ENCODE data around the gene RADIL. TPM values are rescaled to one million over a fixed set of nuclear protein-coding genes. Genes with fewer than 3 reads are reported as not detected.
A peak's percentile ranks its signal among the peaks of the same experiment; 100 is the strongest.

The RADIL gene, protein sequence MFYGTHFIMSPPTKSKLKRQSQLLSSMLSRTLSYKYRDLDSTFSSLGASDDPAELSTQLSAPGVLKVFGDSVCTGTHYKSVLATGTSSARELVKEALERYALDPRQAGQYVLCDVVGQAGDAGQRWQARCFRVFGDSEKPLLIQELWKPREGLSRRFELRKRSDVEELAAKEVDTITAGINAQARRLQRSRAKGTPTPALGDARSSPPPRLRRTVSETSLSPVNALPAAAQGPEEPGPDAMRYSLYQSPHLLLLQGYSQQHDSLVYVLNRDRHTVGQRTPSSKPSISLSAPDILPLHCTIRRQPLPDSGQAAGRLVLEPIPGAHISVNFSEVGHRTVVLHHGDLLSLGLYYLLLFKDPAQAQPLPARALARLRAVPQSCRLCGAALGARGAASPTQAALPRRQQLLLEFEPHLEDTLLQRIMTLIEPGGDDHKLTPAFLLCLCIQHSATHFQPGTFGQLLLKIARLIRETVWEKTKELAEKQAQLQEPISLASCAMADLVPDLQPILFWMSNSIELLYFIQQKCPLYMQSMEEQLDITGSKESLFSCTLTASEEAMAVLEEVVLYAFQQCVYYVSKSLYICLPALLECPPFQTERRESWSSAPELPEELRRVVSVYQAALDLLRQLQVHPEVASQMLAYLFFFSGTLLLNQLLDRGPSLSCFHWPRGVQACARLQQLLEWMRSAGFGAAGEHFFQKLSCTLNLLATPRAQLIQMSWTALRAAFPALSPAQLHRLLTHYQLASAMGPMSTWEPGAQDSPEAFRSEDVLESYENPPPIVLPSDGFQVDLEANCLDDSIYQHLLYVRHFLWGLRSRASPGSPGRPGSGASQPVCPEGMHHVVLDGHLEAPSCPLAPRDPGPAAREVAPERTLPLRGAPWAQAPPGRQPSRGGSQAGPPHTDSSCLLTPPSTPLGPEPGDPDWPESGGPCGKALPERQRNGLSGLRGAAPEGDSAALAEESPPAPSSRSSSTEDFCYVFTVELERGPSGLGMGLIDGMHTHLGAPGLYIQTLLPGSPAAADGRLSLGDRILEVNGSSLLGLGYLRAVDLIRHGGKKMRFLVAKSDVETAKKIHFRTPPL
- total RNA-seq = under 1 TPM; 0.08 to 0.56 TPM

DNA sequence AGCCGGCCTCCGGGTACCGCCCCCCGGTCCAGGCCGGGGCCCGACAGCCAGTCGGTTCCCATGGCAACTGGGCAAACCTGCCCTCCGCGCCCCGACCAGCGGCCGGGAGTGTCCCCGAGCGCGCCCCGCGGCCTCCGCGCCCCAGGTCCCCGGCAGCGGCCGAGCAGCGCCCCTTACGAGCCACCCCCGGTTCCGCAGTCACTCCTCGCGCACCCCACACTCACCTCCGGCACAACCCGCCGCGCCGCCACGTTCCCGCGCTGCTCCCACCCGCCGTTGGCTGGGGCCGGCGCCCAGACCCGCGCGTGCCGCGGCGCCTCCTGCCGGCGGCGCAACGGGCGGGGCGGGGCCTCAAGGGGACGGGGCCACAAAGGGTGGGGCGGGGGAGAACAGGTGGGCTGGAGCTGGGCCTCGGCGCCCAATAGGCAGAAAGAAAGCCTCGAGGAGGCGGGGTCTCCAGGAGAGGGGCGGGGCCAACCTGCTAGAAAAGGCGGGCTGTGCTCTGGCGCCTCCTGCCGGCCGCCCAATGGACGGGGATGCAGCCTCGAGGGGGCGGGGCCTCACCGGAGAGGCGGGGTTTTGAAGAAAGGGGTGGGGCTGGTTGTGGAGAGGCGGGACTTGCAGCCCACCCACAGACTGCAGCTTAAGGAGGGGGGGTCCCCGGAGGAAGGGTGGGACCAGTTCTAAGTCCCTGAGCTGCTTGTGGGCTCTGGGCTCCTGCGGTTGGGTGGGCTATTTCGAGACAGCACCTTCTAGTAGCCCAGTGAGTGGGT is at the start of gene RADIL:
Gene RADIL, minus strand, starts transcription at position 345 of the 773 bp plus-strand sequence. CDS start 5,577 bp downstream, outside the sequence.
- peak within 1 kb of the TSS; percentile 58 for H3K4me3 Mint-ChIP-seq
- peaks cover 6% of the 10 kb centered on the region for H3K4me1 Mint-ChIP-seq
- H3K36me3 Mint-ChIP-seq (ENCODE audit: low read depth) = no peaks in the 10 kb centered on the region
- no peaks in the 10 kb centered on the region for H3K9me3 Mint-ChIP-seq
- peak; percentile 99 for ATAC-seq (replicated peaks)
- H3K27me3 Mint-ChIP-seq = peaks cover 15% of the 10 kb centered on the region
- H3K27ac Mint-ChIP-seq = no peak within 1 kb of the TSS

DNA sequence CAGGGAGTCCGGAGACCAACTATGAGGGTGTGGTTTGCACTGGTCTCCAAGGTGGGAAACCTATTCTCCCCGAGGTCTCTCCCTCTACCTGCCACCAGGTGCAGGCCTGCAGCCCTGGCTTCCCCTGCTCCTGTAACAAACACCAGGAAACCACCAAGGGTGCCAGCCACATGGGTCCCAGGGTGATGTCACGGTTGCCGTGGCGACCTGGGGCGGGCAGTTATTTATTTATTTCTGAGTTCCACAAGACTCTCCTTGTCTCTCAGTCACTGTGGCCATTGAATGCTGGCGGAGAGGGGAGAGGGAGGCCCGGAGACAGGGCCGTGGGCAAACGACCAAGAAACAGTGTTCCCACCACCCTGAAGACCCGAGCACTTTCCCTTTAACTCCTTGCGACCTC is 48.4 kb upstream of the RADIL start:
- no peak for ATAC-seq (replicated peaks)
- Mint-ChIP-seq H3K27ac (no peak overlapping the region), H3K4me3 (no peak overlapping the region), H3K9me3 (no peaks in the 10 kb centered on the region), H3K27me3 (no peaks in the 10 kb centered on the region), H3K4me1 (no peaks in the 10 kb centered on the region), H3K36me3 (ENCODE audit: low read depth) (no peaks in the 10 kb centered on the region)

DNA sequence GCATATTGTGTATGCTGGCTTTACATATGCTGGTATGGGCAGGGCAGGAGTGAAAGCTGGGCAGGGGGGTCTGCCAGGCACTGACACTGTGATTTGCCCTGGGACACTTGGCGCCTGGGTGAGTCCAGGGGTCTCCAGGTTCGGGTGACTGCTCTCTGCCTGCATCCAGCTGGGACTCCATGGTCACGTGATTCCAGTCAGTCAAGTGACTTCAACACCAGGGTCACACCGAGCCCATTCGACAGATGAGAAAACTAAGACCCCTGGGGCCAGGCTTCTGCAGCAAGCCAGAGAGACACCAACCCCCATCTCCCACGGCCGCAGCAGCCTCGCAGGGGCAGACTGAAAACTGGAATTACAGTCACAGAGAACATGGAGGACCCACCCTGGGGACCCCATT is 45.5 kb upstream of the RADIL start:
- Mint-ChIP-seq H3K27ac (no peak overlapping the region), H3K36me3 (ENCODE audit: low read depth) (no peaks in the 10 kb centered on the region), H3K9me3 (no peaks in the 10 kb centered on the region), H3K4me3 (no peak overlapping the region), H3K27me3 (no peaks in the 10 kb centered on the region), H3K4me1 (no peaks in the 10 kb centered on the region)
- ATAC-seq (replicated peaks) = no peak

DNA sequence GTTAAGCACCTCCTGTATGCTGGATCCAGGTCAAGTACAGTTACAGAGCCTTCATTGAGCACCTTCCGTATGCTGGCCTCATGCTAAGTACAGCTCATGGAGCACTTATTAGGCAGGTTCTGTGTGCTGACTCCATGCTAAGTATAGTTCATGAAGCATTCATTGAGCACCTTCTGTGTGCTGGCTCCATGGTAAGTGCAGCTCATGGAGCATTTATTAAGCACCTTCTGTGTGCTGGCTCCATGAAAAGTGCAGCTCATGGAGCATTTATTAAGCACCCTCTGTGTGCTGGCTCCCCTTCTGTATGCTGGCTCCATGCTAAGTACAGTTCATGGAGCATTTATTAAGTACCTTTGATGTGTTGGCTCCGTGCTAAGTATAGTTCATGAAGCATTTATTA is 44.9 kb upstream of the RADIL start:
- ATAC-seq (replicated peaks) = no peak
- no peaks in the 10 kb centered on the region for H3K27me3 Mint-ChIP-seq
- H3K9me3 Mint-ChIP-seq = no peaks in the 10 kb centered on the region
- no peak overlapping the region for H3K27ac Mint-ChIP-seq
- no peaks in the 10 kb centered on the region for H3K36me3 Mint-ChIP-seq (ENCODE audit: low read depth)
- no peak overlapping the region for H3K4me3 Mint-ChIP-seq
- H3K4me1 Mint-ChIP-seq = no peaks in the 10 kb centered on the region

DNA sequence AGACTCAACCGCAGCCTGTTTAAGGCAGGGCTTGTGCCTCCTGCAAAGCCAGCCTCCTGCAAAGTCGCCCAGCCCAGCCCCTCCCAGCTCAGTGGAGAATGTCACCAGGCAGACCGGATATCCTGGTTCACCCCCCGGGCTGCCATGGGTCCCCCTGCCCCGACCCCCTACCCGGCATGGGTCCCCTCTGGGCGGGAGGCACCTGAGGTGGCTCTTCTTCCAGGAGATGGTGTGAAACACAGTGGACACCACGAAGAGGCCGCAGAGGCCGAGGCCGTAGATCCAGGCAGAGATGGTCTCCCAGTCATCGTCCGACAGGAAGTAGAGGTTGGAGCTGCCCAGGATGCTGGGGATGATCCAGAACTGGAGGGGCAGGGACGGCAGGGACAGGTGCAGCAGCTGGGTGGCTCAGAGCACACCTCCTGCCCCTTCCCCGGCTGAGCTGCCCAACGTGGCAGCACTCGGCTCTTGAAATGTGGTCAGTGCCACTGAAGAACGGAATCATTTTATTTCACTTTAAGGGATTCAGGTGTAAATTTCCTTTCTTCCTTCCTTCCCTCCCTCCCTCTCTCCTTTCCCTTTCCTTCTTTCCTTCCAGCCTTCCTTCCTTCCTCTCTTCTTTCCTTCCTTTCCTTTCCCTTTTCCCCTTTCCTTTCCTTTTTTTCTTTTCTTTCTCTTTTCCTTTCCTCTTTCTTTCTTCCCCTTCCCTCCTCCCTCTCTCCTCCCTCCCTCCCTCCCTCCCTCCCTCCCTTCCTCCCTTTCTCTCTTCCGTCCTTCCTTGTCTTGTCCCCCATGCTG is 36.7 kb upstream of the RADIL start:
- no peaks in the 10 kb centered on the region for H3K9me3 Mint-ChIP-seq
- no peak overlapping the region for H3K27ac Mint-ChIP-seq
- H3K27me3 Mint-ChIP-seq = no peaks in the 10 kb centered on the region
- H3K36me3 Mint-ChIP-seq (ENCODE audit: low read depth) = no peaks in the 10 kb centered on the region
- no peak overlapping the region for H3K4me3 Mint-ChIP-seq
- no peaks in the 10 kb centered on the region for H3K4me1 Mint-ChIP-seq
- no peak for ATAC-seq (replicated peaks)

DNA sequence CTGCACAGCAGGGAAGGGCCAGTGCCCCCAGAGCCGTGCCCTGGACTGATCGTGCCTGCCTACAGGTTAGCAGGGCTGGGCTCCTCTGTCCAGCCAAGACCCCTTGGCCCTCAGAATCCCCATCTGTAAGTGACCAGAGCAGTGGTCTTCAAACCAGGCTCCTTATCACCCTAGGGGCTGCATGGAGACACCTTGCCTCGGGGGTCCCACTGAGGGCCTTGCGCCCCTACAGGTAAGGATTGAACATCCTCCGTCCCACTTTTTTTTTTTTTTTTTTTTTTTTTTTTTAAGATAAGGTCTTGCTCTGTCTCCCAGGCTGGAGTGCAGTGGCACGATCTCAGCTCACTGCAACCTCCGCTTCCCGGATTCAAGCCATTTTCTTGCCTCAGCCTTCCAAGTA is 32.6 kb upstream of the RADIL start:
- H3K9me3 Mint-ChIP-seq = no peaks in the 10 kb centered on the region
- no peak overlapping the region for H3K4me3 Mint-ChIP-seq
- no peaks in the 10 kb centered on the region for H3K36me3 Mint-ChIP-seq (ENCODE audit: low read depth)
- no peak overlapping the region for H3K27ac Mint-ChIP-seq
- no peak for ATAC-seq (replicated peaks)
- no peaks in the 10 kb centered on the region for H3K27me3 Mint-ChIP-seq
- no peaks in the 10 kb centered on the region for H3K4me1 Mint-ChIP-seq

DNA sequence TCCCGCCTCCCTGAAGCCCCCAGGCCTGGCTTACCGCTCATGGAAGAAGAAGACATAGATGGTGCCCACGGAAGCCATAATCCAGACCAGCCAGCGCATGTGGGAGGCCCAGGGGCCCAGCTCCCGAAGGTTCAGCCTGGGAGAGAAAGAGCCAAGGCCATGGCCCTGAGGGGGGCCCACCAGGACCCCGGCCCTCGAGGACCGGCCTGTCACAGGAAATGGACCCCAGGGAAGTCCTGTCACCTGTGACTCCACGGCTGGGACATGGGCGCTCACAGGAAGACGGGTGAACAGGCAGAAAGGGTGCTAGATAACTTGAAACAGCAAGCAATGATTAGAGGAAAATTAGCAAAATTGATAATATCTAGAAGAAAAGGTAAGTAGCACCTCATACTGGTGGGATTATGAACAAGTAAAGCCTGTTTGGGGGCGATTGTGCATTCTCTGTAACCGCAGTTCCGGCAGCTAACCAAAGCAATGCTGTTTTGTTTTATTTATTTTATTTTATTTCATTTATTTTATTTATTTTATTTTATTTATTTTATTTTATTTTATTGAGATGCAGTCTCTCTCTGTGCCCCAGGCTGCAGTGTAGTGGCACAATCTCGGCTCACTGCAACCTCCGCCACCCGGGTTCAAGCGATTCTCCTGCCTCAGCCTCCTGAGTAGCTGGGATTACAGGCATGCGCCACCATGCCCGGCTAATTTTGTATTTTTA is 27.8 kb upstream of the RADIL start:
- Mint-ChIP-seq H3K9me3 (no peaks in the 10 kb centered on the region), H3K27ac (no peak overlapping the region), H3K36me3 (ENCODE audit: low read depth) (no peaks in the 10 kb centered on the region), H3K4me3 (no peak overlapping the region), H3K4me1 (no peaks in the 10 kb centered on the region), H3K27me3 (no peaks in the 10 kb centered on the region)
- ATAC-seq (replicated peaks) = no peak

DNA sequence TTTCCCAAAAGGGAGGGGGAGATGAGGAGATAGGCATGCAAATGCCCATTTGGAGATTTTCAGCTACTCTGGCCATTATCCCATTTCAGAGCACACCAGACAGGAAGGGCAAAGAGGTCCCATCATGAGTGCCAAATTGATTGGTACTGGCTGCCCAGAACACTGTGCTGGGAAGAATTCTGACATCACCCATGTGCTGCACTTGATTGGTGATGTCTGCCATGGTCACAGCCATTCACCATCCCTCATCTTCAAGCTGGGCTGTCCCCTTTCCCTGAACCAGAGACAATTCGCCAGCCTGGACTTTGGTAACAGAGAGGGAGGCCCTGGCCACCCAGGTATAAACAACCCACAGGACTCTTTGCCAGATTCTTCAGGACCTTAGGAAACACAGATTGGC is 23.2 kb upstream of the RADIL start:
- Mint-ChIP-seq H3K36me3 (ENCODE audit: low read depth) (no peaks in the 10 kb centered on the region), H3K4me1 (no peaks in the 10 kb centered on the region), H3K9me3 (no peaks in the 10 kb centered on the region), H3K4me3 (no peak overlapping the region), H3K27me3 (no peaks in the 10 kb centered on the region), H3K27ac (no peak overlapping the region)
- no peak for ATAC-seq (replicated peaks)

DNA sequence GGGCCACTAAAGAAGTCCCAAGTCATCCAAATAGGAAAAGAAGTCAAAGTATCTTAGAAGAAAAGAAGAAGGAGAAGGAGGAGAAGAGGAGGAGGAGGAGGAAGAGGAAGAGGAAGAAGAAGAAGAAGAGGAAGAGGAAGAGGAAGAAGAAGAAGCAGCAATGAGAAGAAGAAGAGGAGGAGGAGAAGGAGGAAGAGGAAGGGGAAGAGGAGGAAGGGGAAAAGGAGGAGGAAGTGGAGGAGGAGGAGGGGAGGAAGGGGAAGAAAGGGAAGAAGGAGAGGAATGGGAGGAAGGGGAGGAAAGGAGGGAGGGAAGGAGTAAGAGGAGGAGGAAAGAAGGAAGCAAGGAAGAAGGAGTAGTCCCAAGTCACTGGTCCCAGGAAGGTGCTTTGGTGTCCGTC is 21.7 kb upstream of the RADIL start:
- no peak overlapping the region for H3K4me3 Mint-ChIP-seq
- ATAC-seq (replicated peaks) = no peak
- no peaks in the 10 kb centered on the region for H3K9me3 Mint-ChIP-seq
- no peaks in the 10 kb centered on the region for H3K36me3 Mint-ChIP-seq (ENCODE audit: low read depth)
- no peaks in the 10 kb centered on the region for H3K27me3 Mint-ChIP-seq
- H3K4me1 Mint-ChIP-seq = no peaks in the 10 kb centered on the region
- no peak overlapping the region for H3K27ac Mint-ChIP-seq

DNA sequence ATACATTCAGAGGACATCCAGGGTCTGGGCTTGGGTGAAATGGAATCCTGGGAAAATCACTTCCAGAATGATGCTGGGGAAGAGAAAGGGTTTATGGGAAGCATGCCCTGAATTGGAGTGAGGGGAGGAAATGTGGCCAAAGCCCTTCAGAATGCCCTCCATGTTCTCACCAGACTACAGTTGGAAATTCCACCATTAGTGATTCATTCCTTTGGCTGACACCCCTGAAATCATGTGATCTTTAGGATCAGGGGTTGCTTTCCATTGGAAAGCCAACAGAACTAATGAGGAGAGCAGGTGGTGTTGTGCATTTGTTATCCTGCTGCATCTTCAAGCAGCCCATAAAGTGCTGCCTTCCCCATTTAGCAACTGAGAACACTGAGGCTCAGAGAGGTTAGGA is 20.8 kb upstream of the RADIL start:
- Mint-ChIP-seq H3K36me3 (ENCODE audit: low read depth) (no peaks in the 10 kb centered on the region), H3K27me3 (no peaks in the 10 kb centered on the region), H3K27ac (no peak overlapping the region), H3K9me3 (no peaks in the 10 kb centered on the region), H3K4me1 (no peaks in the 10 kb centered on the region), H3K4me3 (no peak overlapping the region)
- no peak for ATAC-seq (replicated peaks)

DNA sequence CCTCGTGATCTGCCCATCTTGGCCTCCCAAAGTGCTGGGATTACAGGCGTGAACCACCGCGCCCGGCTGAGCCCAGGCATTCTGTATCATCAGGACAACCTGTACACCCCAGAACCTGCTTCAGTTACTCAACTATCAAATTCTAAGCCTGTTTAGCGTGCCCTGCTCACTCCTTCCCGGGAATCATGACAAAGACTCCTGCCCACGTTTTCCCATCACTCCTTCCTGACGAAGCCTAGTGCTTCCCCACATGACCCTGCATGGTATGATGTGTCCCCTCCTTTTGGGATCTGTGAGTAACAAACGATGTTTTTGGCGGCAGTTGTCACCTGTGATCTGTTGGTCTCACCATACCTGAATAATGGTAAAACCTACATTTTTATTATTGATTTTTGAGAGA is 12.2 kb upstream of the RADIL start:
- Mint-ChIP-seq H3K27me3 (peaks cover 4% of the 10 kb centered on the region), H3K4me3 (no peak overlapping the region), H3K27ac (no peak overlapping the region), H3K9me3 (no peaks in the 10 kb centered on the region), H3K4me1 (no peaks in the 10 kb centered on the region), H3K36me3 (ENCODE audit: low read depth) (no peaks in the 10 kb centered on the region)
- no peak for ATAC-seq (replicated peaks)

DNA sequence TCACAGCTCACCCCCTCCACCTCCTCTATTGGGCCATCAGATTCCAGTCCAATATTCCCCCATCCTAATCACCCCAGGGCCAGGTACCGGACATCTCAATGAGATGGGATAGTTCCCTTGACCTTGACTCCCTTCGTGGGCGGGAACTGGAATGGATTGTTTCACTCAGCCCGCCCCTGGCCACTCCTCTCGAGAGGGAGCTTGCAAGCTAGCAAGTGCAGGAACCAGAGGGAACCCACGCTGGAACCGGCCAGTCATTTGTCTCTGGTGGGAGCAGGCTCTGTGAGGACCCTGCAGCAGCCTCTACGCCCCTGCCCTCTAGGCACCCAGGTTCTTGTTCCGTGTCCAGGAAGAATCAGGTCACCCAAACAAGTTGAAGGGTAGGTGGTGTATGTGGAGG is 11.0 kb upstream of the RADIL start:
- H3K4me1 Mint-ChIP-seq = no peaks in the 10 kb centered on the region
- no peaks in the 10 kb centered on the region for H3K36me3 Mint-ChIP-seq (ENCODE audit: low read depth)
- no peak for ATAC-seq (replicated peaks)
- no peaks in the 10 kb centered on the region for H3K9me3 Mint-ChIP-seq
- no peak overlapping the region for H3K4me3 Mint-ChIP-seq
- no peak overlapping the region for H3K27ac Mint-ChIP-seq
- H3K27me3 Mint-ChIP-seq = peaks cover 4% of the 10 kb centered on the region

DNA sequence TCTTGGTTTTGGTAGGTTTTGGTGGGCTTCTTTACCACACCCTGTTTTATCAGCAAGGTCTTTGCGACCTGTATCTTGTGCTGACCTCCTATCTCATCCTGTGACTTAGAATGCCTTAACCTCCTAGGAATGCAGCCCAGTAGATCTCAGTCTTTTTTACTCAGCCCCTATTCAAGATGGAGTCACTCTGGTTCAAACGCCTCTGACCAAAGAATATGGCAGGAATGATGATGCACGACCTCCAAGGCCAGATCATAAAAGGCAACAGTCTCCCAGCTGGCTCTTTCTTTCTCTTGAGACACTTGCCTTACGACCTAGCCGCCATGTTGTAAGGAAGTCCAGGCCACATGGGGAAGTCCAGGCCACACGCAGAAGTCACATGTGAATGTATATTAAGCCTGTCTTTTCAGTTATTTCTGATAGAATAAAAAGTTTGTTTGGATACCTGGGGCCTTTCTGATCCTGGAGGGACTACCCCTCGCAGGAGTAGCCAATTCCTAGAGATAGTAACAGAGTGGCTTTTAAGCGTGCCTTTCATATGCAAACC is 10.5 kb upstream of the RADIL start:
- H3K27me3 Mint-ChIP-seq = peaks cover 4% of the 10 kb centered on the region
- ATAC-seq (replicated peaks) = no peak
- no peak overlapping the region for H3K27ac Mint-ChIP-seq
- no peaks in the 10 kb centered on the region for H3K36me3 Mint-ChIP-seq (ENCODE audit: low read depth)
- no peak overlapping the region for H3K4me3 Mint-ChIP-seq
- H3K4me1 Mint-ChIP-seq = no peaks in the 10 kb centered on the region
- H3K9me3 Mint-ChIP-seq = no peaks in the 10 kb centered on the region
